Neural cell (in vitro differentiated cells): Measurements from ENCODE around the gene WDR33. TPM values are rescaled to one million over a fixed set of nuclear protein-coding genes. Genes with fewer than 3 reads are reported as not detected.

ENCODE experiments used
- H2AFZ ChIP-seq: fragments of 200-600, 300-800 bp; sonication (generic), shearing (Covaris generic); 2 replicates; pipeline ENCODE4 v1.6.0; 2014; ENCODE audit warnings: low read depth, mild to moderate bottlenecking, antibody characterized with exemption, low read length, moderate library complexity
- H3F3A ChIP-seq: fragments of 200-600 bp; shearing (Covaris generic); 2 replicates; pipeline ENCODE4 v1.6.1; 2016; ENCODE audit warnings: mild to moderate bottlenecking, moderate library complexity, mixed read lengths, antibody characterized with exemption, low read length; ENCODE audit not compliant: insufficient read depth, poor library complexity, severe bottlenecking
- H3K27ac ChIP-seq: fragments of 200-600, 300-800 bp; sonication (generic), shearing (Covaris generic); 2 replicates; pipeline ENCODE4 v1.5.1; 2014; ENCODE audit warnings: mild to moderate bottlenecking, low read length, moderate library complexity
- H3K27me3 ChIP-seq: fragments of 300-800, 200-600 bp; sonication (generic), shearing (Covaris generic); 2 replicates; pipeline ENCODE4 v1.6.0; 2014; ENCODE audit warnings: mild to moderate bottlenecking, low read depth, low read length, moderate library complexity; ENCODE audit not compliant: insufficient read depth
- H3K36me3 ChIP-seq: fragments of 300-800, 200-600 bp; sonication (generic), shearing (Covaris generic); 2 replicates; pipeline ENCODE4 v1.5.1; 2014; ENCODE audit warnings: mild to moderate bottlenecking, antibody characterized with exemption, low read length, moderate library complexity; ENCODE audit not compliant: insufficient read depth
- H3K4me2 ChIP-seq: fragments of 300-800, 200-600 bp; sonication (generic), shearing (Covaris generic); 2 replicates; pipeline ENCODE4 v1.6.0; 2014; ENCODE audit warnings: mild to moderate bottlenecking, low read length
- H3K4me3 ChIP-seq: fragments of 300-800, 200-600 bp; sonication (generic), shearing (Covaris generic); 2 replicates; pipeline ENCODE4 v1.5.1; 2014; ENCODE audit warnings: mild to moderate bottlenecking, low read length, moderate library complexity
- H3K79me2 ChIP-seq: fragments of 200-600 bp; shearing (Covaris generic); replicated peaks from 2 replicates; pipeline ENCODE4 v1.6.0; 2014; ENCODE audit warnings: mild to moderate bottlenecking, low read length, moderate library complexity; ENCODE audit not compliant: insufficient read depth
- H3K9ac ChIP-seq: fragments of 300-800, 200-600 bp; sonication (generic), shearing (Covaris generic); 2 replicates; pipeline ENCODE4 v1.6.1; 2016; ENCODE audit warnings: mild to moderate bottlenecking, low read length, mixed read lengths
- H3K9me2 ChIP-seq: fragments of 200-600 bp; shearing (Covaris generic); 2 replicates; pipeline ENCODE4 v1.6.1; 2016; ENCODE audit warnings: mild to moderate bottlenecking, low read length, mixed read lengths; ENCODE audit not compliant: insufficient read depth
- H3K9me3 ChIP-seq: fragments of 200-600, 300-800 bp; sonication (generic), shearing (Covaris generic); 2 replicates; pipeline ENCODE4 v1.6.1; 2016; ENCODE audit warnings: mild to moderate bottlenecking, mixed run types, low read length, moderate library complexity, mixed read lengths
- H4K20me1 ChIP-seq: fragments of 200-600 bp; shearing (Covaris generic); 2 replicates; pipeline ENCODE4 v1.6.1; 2016; ENCODE audit warnings: mild to moderate bottlenecking, mixed run types; ENCODE audit not compliant: insufficient read depth
- EP300 ChIP-seq: fragments of 450-650 bp; conservative IDR thresholded peaks from 2 replicates; pipeline ENCODE4 v1.6.1; 2014; ENCODE audit warnings: antibody characterized with exemption, mild to moderate bottlenecking, moderate library complexity; ENCODE audit not compliant: poor library complexity, severe bottlenecking
- EZH2 ChIP-seq: fragments of 200-600, 300-800 bp; shearing (Covaris generic), sonication (generic); IDR thresholded peaks from 2 replicates; pipeline ENCODE4 v1.6.1; 2014; ENCODE audit warnings: antibody characterized with exemption, low read length, borderline replicate concordance, mild to moderate bottlenecking; ENCODE audit not compliant: insufficient read depth, poor library complexity, severe bottlenecking
- MXI1 ChIP-seq: fragments of 450-650 bp; conservative IDR thresholded peaks from 2 replicates; pipeline ENCODE4 v1.6.1; 2014; ENCODE audit warnings: antibody characterized with exemption, mild to moderate bottlenecking; ENCODE audit not compliant: poor library complexity, severe bottlenecking
- POLR2AphosphoS5 ChIP-seq: IDR thresholded peaks from 2 replicates; pipeline ENCODE4 v1.6.1; 2012
- RAD21 ChIP-seq: fragments of 450-650 bp; conservative IDR thresholded peaks from 2 replicates; pipeline ENCODE4 v1.6.1; 2014; ENCODE audit warnings: antibody characterized with exemption, mild to moderate bottlenecking, moderate library complexity
- SMC3 ChIP-seq: fragments of 450-650 bp; conservative IDR thresholded peaks from 2 replicates; pipeline ENCODE4 v1.6.1; 2014; ENCODE audit warnings: antibody characterized with exemption, mild to moderate bottlenecking, moderate library complexity; ENCODE audit not compliant: poor library complexity
- TAF1 ChIP-seq: IDR thresholded peaks from 2 replicates; pipeline ENCODE4 v1.6.1; 2012; ENCODE audit warnings: low read depth
- polyA plus RNA-seq: library from polyadenylated mRNA; depleted of rRNA; stranded (reverse); fragments of >200 nt; gene quantifications from 2 replicates; pipeline ENCODE4 v1.2.3, GENCODE V29; 2014
- TF ChIP-seq, protein P1 (sequence below): fragments of 450-650 bp; IDR thresholded peaks from 2 replicates; pipeline ENCODE4 v1.5.1; 2014; ENCODE audit warnings: antibody characterized with exemption, mild to moderate bottlenecking, moderate library complexity; ENCODE audit not compliant: poor library complexity, severe bottlenecking
- TF ChIP-seq, protein P2 (sequence below): IDR thresholded peaks from 2 replicates; pipeline ENCODE4 v1.6.1; 2012; ENCODE audit warnings: borderline replicate concordance

The WDR33 gene
- polyA plus RNA-seq, 1 donor from 2014 or later, result 58.7 TPM

DNA sequence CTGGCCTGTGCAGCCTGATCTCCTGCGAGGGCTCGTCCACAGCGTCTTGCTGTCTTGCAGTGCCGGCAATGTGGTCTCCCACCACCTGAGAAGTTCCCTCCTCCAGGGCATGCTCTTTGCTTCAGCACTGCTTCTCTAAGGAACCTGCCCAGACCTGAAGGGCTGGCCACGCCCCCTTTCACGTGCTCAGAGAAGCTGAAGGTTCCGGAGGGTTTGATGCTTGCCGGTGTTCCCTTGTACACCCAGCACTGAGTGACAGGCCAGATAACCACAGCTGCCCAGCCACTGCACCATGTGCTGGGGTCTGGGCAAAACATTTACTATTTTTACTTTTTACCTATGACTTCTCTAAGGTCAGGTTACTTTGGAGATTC lies 48.7 kb upstream of the WDR33 start:
- Histone ChIP-seq H3K79me2 (peaks cover 25% of the 10 kb centered on the region), H3F3A (no peaks in the 10 kb centered on the region), H3K27ac (no peak overlapping the region), H3K9me2 (no peaks in the 10 kb centered on the region), H3K36me3 (no peaks in the 10 kb centered on the region), H3K9me3 (no peaks in the 10 kb centered on the region), H3K9ac (no peak overlapping the region), H3K4me3 (no peak overlapping the region), H2AFZ (no peak overlapping the region), H3K27me3 (no peaks in the 10 kb centered on the region), H4K20me1 (no peaks in the 10 kb centered on the region), H3K4me2 (no peak overlapping the region)
- no peak for TF ChIP-seq EZH2
- TF ChIP-seq, protein P1, sequence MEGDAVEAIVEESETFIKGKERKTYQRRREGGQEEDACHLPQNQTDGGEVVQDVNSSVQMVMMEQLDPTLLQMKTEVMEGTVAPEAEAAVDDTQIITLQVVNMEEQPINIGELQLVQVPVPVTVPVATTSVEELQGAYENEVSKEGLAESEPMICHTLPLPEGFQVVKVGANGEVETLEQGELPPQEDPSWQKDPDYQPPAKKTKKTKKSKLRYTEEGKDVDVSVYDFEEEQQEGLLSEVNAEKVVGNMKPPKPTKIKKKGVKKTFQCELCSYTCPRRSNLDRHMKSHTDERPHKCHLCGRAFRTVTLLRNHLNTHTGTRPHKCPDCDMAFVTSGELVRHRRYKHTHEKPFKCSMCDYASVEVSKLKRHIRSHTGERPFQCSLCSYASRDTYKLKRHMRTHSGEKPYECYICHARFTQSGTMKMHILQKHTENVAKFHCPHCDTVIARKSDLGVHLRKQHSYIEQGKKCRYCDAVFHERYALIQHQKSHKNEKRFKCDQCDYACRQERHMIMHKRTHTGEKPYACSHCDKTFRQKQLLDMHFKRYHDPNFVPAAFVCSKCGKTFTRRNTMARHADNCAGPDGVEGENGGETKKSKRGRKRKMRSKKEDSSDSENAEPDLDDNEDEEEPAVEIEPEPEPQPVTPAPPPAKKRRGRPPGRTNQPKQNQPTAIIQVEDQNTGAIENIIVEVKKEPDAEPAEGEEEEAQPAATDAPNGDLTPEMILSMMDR, result no peak
- TF ChIP-seq, protein P2, sequence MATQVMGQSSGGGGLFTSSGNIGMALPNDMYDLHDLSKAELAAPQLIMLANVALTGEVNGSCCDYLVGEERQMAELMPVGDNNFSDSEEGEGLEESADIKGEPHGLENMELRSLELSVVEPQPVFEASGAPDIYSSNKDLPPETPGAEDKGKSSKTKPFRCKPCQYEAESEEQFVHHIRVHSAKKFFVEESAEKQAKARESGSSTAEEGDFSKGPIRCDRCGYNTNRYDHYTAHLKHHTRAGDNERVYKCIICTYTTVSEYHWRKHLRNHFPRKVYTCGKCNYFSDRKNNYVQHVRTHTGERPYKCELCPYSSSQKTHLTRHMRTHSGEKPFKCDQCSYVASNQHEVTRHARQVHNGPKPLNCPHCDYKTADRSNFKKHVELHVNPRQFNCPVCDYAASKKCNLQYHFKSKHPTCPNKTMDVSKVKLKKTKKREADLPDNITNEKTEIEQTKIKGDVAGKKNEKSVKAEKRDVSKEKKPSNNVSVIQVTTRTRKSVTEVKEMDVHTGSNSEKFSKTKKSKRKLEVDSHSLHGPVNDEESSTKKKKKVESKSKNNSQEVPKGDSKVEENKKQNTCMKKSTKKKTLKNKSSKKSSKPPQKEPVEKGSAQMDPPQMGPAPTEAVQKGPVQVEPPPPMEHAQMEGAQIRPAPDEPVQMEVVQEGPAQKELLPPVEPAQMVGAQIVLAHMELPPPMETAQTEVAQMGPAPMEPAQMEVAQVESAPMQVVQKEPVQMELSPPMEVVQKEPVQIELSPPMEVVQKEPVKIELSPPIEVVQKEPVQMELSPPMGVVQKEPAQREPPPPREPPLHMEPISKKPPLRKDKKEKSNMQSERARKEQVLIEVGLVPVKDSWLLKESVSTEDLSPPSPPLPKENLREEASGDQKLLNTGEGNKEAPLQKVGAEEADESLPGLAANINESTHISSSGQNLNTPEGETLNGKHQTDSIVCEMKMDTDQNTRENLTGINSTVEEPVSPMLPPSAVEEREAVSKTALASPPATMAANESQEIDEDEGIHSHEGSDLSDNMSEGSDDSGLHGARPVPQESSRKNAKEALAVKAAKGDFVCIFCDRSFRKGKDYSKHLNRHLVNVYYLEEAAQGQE, result no peak
- no peak for TF ChIP-seq RAD21
- no peak for TF ChIP-seq TAF1
- no peak for TF ChIP-seq MXI1
- no peak for TF ChIP-seq POLR2AphosphoS5
- no peak for TF ChIP-seq SMC3
- TF ChIP-seq EP300, result no peak

DNA sequence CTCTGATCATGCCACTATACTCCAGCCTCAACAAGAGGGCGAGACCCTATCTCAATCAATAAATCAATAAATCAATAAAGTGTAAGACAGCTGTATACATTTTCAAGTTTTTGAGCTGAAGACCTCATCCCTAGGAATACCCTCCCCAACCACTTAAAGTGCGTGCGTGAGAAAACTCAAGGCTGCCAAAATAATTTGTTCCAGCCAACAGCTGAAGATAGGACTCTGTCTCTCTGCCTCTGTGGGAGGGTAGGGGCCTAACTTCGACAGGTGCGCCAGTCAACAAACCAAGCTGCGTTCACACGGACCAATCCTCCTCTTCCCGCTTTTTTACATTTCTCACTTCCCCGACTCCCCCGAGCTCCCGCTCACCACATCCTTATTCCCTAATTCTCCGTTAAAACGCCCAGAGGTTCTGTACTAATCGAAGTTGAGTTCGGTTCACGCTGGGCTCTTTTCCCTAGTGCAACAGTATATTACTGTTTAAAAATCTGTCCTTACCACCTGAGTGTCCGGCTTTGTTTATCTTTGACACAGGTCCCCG lies 46.4 kb upstream of the WDR33 start:
- Histone ChIP-seq H3K4me2 (peak overlapping the region; percentile 82), H3K4me3 (peak overlapping the region; percentile 97), H2AFZ (peak overlapping the region; percentile 83), H3K36me3 (no peaks in the 10 kb centered on the region), H3K9me3 (no peaks in the 10 kb centered on the region), H3K27ac (peak overlapping the region; percentile 65), H3K79me2 (peaks cover 25% of the 10 kb centered on the region), H3K9me2 (no peaks in the 10 kb centered on the region), H3F3A (no peaks in the 10 kb centered on the region), H4K20me1 (no peaks in the 10 kb centered on the region), H3K27me3 (no peaks in the 10 kb centered on the region), H3K9ac (peak overlapping the region; percentile 84)
- TF ChIP-seq MXI1 (no peak), POLR2AphosphoS5 (no peak), EP300 (no peak), RAD21 (no peak), SMC3 (no peak), TAF1 (no peak), EZH2 (no peak)
- TF ChIP-seq, protein P2, result no peak
- TF ChIP-seq, protein P1, result no peak
